Hepatocyte (in vitro differentiated cells): ENCODE measurements around the gene CNBP.

Experiments used
- EZH2 ChIP-seq: fragments of 200-600 bp; sonication (generic); IDR thresholded peaks from 2 replicates; pipeline ENCODE4 v1.6.1; 2016; ENCODE audit warnings: antibody characterized with exemption, mild to moderate bottlenecking, borderline replicate concordance
- TF ChIP-seq, protein P1 (sequence below): fragments of 200-600 bp; sonication (generic); IDR thresholded peaks from 2 replicates; pipeline ENCODE4 v1.5.1; 2016; ENCODE audit warnings: antibody characterized with exemption, mild to moderate bottlenecking; ENCODE audit not compliant: poor library complexity

DNA sequence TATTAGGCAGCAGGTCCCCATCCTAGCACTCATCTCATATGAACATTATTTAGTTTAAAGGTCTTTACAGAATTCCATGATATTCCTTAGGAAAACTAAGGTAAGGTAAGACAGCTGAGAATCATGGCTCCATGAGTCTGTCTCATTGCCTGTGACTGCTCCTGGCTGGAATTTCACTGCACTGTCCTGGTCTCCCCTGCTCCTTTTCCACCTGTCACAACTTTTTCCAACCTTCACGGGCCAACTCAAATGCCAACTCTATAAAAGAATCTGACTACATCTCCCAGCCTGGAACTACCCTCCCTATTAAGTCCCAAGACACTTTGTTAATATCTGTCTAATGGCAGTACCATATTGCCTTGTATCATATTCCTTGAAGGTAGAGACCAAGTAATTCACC lies 7.6 kb downstream of the CNBP start:
- TF ChIP-seq, protein P1, sequence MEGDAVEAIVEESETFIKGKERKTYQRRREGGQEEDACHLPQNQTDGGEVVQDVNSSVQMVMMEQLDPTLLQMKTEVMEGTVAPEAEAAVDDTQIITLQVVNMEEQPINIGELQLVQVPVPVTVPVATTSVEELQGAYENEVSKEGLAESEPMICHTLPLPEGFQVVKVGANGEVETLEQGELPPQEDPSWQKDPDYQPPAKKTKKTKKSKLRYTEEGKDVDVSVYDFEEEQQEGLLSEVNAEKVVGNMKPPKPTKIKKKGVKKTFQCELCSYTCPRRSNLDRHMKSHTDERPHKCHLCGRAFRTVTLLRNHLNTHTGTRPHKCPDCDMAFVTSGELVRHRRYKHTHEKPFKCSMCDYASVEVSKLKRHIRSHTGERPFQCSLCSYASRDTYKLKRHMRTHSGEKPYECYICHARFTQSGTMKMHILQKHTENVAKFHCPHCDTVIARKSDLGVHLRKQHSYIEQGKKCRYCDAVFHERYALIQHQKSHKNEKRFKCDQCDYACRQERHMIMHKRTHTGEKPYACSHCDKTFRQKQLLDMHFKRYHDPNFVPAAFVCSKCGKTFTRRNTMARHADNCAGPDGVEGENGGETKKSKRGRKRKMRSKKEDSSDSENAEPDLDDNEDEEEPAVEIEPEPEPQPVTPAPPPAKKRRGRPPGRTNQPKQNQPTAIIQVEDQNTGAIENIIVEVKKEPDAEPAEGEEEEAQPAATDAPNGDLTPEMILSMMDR = no peak
- TF ChIP-seq EZH2 = no peak
